B cell (primary cell): ENCODE data around the gene SLC38A10. TPM values are rescaled to one million over a fixed set of nuclear protein-coding genes. Genes with fewer than 3 reads are reported as not detected.
"Not testable (repeated sequence)": the region's sequence is repeated elsewhere in the genome, so short reads cannot be mapped to it uniquely, and the experiment has no call there.

ENCODE experiments used
- ATAC-seq: fragments of 200-7000 bp; cut with Tn5 transposase; one replicate; pipeline ENCODE4 v1.10.0; 2021; ENCODE audit warnings: low read depth, mild to moderate bottlenecking, moderate number of reproducible peaks, moderate library complexity
- CTCF ChIA-PET: fragments of 350-600 bp; sonication (Branson Sonifier 250); formaldehyde crosslinking; loops from one replicate; lab custom pipeline; 2021; ENCODE audit warnings: antibody characterized with exemption, inconsistent platforms; lab: Charles Lee
- POLR2A ChIA-PET: fragments of 350-600 bp; sonication (Branson Sonifier 250); formaldehyde crosslinking; loops from one replicate; lab custom pipeline; 2021; ENCODE audit warnings: antibody characterized with exemption; lab: Charles Lee
- DNase-seq: peaks from one replicate; pipeline ENCODE4 v3.0.0; 2013
- H2AFZ ChIP-seq: 2 replicates; pipeline ENCODE4 v1.6.1; 2012; ENCODE audit warnings: mild to moderate bottlenecking, low read depth, low read length; ENCODE audit not compliant: insufficient read depth, poor library complexity, severe bottlenecking
- H3K27ac ChIP-seq, 2 donors: 1 replicate in 1 of 2; 2 replicates in 1 of 2; pipeline ENCODE4 v1.5.1; 2012 to 2013; ENCODE audit warnings: low read length in 2 of 2, mild to moderate bottlenecking in 2 of 2, moderate library complexity in 1 of 2
- H3K27me3 ChIP-seq, 4 experiments: fragments of 200-600 bp in 1 of 4; sonication (generic) in 1 of 4; replicated peaks in 1 of 4; 1 replicate in 2 of 4; 2 replicates in 2 of 4; pipeline versions ENCODE4 v1.6.1 to v1.7.0; 2013 to 2016; ENCODE audit warnings: low read length in 3 of 4, mild to moderate bottlenecking in 2 of 4, mixed read lengths in 1 of 4, moderate library complexity in 1 of 4; ENCODE audit not compliant: insufficient read depth in 4 of 4, control insufficient read depth in 3 of 4; ENCODE audit errors: control extremely low read depth in 1 of 4
- H3K36me3 ChIP-seq, 2 experiments: replicated peaks in 1 of 2; 1 replicate in 1 of 2; 2 replicates in 1 of 2; pipeline versions ENCODE4 v1.6.1 to v1.7.1; 2013; ENCODE audit warnings: low read length in 1 of 2; ENCODE audit not compliant: insufficient read depth in 2 of 2, control insufficient read depth in 1 of 2; ENCODE audit errors: control extremely low read depth in 1 of 2, extremely low read depth in 1 of 2
- H3K4me1 ChIP-seq, 2 donors: fragments of 200-600 bp in 1 of 2; sonication (generic) in 1 of 2; 1 replicate in 1 of 2; 2 replicates in 1 of 2; pipeline versions ENCODE4 v1.5.1 to v1.6.1; 2013 to 2017; ENCODE audit warnings: low read length in 2 of 2; ENCODE audit not compliant: control insufficient read depth in 2 of 2, insufficient read depth in 2 of 2
- H3K4me2 ChIP-seq: replicated peaks from 2 replicates; pipeline ENCODE3; 2012; ENCODE audit warnings: mild to moderate bottlenecking, low read depth, low read length; ENCODE audit not compliant: poor library complexity, severe bottlenecking
- H3K4me3 ChIP-seq, 5 experiments: fragments of 200-600 bp in 1 of 5; sonication (generic) in 1 of 5; 1 replicate in 3 of 5; 2 replicates in 2 of 5; pipeline versions ENCODE4 v1.5.1 to v1.7.0; 2011 to 2016; ENCODE audit warnings: low read length in 4 of 5, mild to moderate bottlenecking in 4 of 5, low read depth in 2 of 5, control low read depth in 1 of 5, moderate library complexity in 1 of 5; ENCODE audit not compliant: insufficient read depth in 1 of 5; ENCODE audit errors: control extremely low read depth in 1 of 5, extremely low read depth in 1 of 5
- H3K79me2 ChIP-seq: fragments of 200-600 bp; sonication (generic); one replicate; pipeline ENCODE4 v1.6.0; 2016; ENCODE audit warnings: low read length; ENCODE audit not compliant: control insufficient read depth, insufficient read depth
- H3K9ac ChIP-seq: fragments of 200-600 bp; sonication (generic); 2 replicates; pipeline ENCODE4 v1.6.1; 2017; ENCODE audit warnings: mild to moderate bottlenecking, low read length, moderate library complexity
- H3K9me3 ChIP-seq, 3 donors: one replicate each; pipeline versions ENCODE4 v1.6.1 to v1.7.1; 2013; ENCODE audit warnings: low read length in 2 of 3; ENCODE audit not compliant: control insufficient read depth in 2 of 3, insufficient read depth in 1 of 3; ENCODE audit errors: control extremely low read depth in 1 of 3
- H4K20me1 ChIP-seq: 2 replicates; pipeline ENCODE4 v1.6.0; 2012; ENCODE audit warnings: mild to moderate bottlenecking, low read length; ENCODE audit not compliant: insufficient read depth, control insufficient read depth, poor library complexity, severe bottlenecking
- H3K27ac Mint-ChIP-seq: one replicate; pipeline ENCODE4 v1.8.0; 2021; ENCODE audit warnings: mixed read lengths
- H3K27me3 Mint-ChIP-seq: one replicate; pipeline ENCODE4 v1.8.0; 2021; ENCODE audit warnings: mixed read lengths
- H3K4me1 Mint-ChIP-seq: one replicate; pipeline ENCODE4 v1.8.0; 2021; ENCODE audit warnings: mixed read lengths
- H3K4me3 Mint-ChIP-seq: one replicate; pipeline ENCODE4 v1.8.0; 2021; ENCODE audit warnings: mixed read lengths
- H3K9me3 Mint-ChIP-seq: one replicate; pipeline ENCODE4 v1.8.0; 2022; ENCODE audit warnings: mixed read lengths; ENCODE audit not compliant: insufficient read depth
- EZH2 ChIP-seq: IDR thresholded peaks from 2 replicates; pipeline ENCODE4 v1.6.1; 2012; ENCODE audit warnings: borderline replicate concordance, low read depth, mild to moderate bottlenecking, moderate library complexity, low read length; ENCODE audit not compliant: insufficient read depth, poor library complexity, severe bottlenecking
- WGBS: methylation state at CpG from one replicate; pipeline ENCODE4 v1.1.5; 2013; ENCODE audit warnings: missing lambda C conversion rate; ENCODE audit not compliant: insufficient coverage; 5-methylcytosine and 5-hydroxymethylcytosine counted together
- intact Hi-C: fragments of 100-400 bp; cut with micrococcal nuclease; formaldehyde crosslinking; loops from one replicate; pipeline ENCODE4 v1.10.0; 2022
- polyA plus RNA-seq: library from polyadenylated mRNA; depleted of rRNA; stranded (reverse); fragments of >200 nt; gene quantifications from 2 replicates; pipeline ENCODE4 v1.2.3, GENCODE V29; 2012
- total RNA-seq, 2 donors: library from RNA; stranded (reverse); fragments of 120-200 nt in 1 of 2; gene quantifications; 1 replicate in 1 of 2; 2 replicates in 1 of 2; pipeline versions ENCODE4 v1.2.3 to v1.2.4, GENCODE V29; 2013 to 2022
- TF ChIP-seq, protein P1 (sequence below): fragments of 200-600 bp; IDR thresholded peaks from one replicate; pipeline ENCODE4 v1.8.0; 2022; ENCODE audit warnings: antibody characterized with exemption, mild to moderate bottlenecking

The SLC38A10 gene
- total and polyA plus RNA-seq, 2 donors (not counting 1 experiment from before 2014, with no cell fraction given) = 76.1 to 104 TPM

DNA sequence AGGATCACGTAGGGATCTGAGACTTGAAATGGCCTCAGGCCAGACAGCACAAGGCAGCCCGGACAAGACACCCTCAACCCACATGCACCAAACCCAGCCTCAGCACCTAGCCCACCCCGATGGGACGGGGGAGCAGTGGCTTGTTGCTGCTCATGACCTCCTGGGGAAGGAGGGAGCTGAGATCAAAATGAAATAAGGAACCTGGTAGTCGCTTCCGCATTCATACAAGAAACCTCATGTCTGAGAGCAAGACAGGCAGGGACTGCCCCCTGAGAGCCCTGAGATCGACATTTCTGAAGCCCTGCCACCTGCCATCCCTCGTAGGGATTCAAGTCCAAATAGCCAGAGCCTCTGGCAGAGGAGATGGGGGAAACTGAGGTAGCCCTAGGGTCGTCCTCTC is 66.7 kb downstream of the SLC38A10 start:
- Mint-ChIP-seq H3K27me3 (no peaks in the 10 kb centered on the region), H3K9me3 (no peaks in the 10 kb centered on the region), H3K4me3 (peak overlapping the region; percentile 29), H3K27ac (peak overlapping the region; percentile 91), H3K4me1 (peaks cover 39% of the 10 kb centered on the region)
- ChIA-PET CTCF (interaction anchor here (0.9 to 1.3 kb wide), 2 partner anchors 12 to 86 kb away, joined by 4 read pairs; no protein-coding TSS in a partner anchor), POLR2A (interaction anchor here (0.9 to 2.1 kb wide), 2 partner anchors 10 to 324 kb away, joined by 6 to 19 read pairs; partner anchors contain the start of genes NDUFAF8 and TEPSIN)
- Histone ChIP-seq H3K9me3 (peaks cover 0 to 9% (median 0%) of the 10 kb centered on the region in 3 donors), H2AFZ (peak overlapping the region; percentile 78), H3K4me1 (peaks cover 27 to 34% of the 10 kb centered on the region in 2 donors), H3K4me2 (peak overlapping the region; percentile 67), H3K27ac (peak overlapping the region; percentile 65 to 77), H3K36me3 (peaks cover 0 to 42% of the 10 kb centered on the region in 2 experiments), H3K27me3 (no peaks in the 10 kb centered on the region), H3K9ac (peak overlapping the region; percentile 28), H4K20me1 (peaks cover 22% of the 10 kb centered on the region), H3K79me2 (peaks cover 9% of the 10 kb centered on the region), H3K4me3 (peak overlapping the region in 1 of 5 experiments; percentile 6)
- 35% methylated on average over 5 of the region's 9 CpGs for WGBS
- intact Hi-C loops = loop anchor here (1.0 kb wide), 2 partner anchors 11 to 256 kb away; partner anchors contain the start of genes NDUFAF8 and TEPSIN
- ATAC-seq (peak; percentile 90), DNase-seq (peak; percentile 83)
- TF ChIP-seq, protein P1, sequence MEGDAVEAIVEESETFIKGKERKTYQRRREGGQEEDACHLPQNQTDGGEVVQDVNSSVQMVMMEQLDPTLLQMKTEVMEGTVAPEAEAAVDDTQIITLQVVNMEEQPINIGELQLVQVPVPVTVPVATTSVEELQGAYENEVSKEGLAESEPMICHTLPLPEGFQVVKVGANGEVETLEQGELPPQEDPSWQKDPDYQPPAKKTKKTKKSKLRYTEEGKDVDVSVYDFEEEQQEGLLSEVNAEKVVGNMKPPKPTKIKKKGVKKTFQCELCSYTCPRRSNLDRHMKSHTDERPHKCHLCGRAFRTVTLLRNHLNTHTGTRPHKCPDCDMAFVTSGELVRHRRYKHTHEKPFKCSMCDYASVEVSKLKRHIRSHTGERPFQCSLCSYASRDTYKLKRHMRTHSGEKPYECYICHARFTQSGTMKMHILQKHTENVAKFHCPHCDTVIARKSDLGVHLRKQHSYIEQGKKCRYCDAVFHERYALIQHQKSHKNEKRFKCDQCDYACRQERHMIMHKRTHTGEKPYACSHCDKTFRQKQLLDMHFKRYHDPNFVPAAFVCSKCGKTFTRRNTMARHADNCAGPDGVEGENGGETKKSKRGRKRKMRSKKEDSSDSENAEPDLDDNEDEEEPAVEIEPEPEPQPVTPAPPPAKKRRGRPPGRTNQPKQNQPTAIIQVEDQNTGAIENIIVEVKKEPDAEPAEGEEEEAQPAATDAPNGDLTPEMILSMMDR = no peak
- no peak for TF ChIP-seq EZH2

- H3K27me3 ChIP-seq, H3K27me3 Mint-ChIP-seq, H2AFZ ChIP-seq, CTCF ChIA-PET, POLR2A ChIA-PET, DNase-seq, H3K9me3 ChIP-seq, ATAC-seq, H3K79me2 ChIP-seq, H3K9ac ChIP-seq, H3K9me3 Mint-ChIP-seq: not testable (repeated sequence)
- H3K36me3 ChIP-seq = peaks cover 0 to 34% of the 10 kb centered on the region in 2 experiments
- Mint-ChIP-seq H3K4me3 (peak overlapping the region; percentile 29), H3K27ac (peak overlapping the region; percentile 91), H3K4me1 (peaks cover 45% of the 10 kb centered on the region)
- peak overlapping the region in 1 of 5 experiments; percentile 6 for H3K4me3 ChIP-seq
- WGBS = no CpG with 5 or more reads among the region's 2 CpGs
- H3K27ac ChIP-seq = peak overlapping the region; percentile 65 to 77
- H4K20me1 ChIP-seq = peaks cover 15% of the 10 kb centered on the region
- intact Hi-C loops = loop anchor here (1.0 kb wide), 2 partner anchors 12 to 257 kb away; partner anchors contain the start of genes NDUFAF8 and TEPSIN
- H3K4me2 ChIP-seq = peak overlapping the region; percentile 67
- H3K4me1 ChIP-seq = peaks cover 28 to 37% of the 10 kb centered on the region in 2 donors
Measured at GRCh38 chr17:81227630-81228029, 67.5 kb downstream of the SLC38A10 start.
